ENCODE measurements around the gene KIRREL3.

GRCh38 chr11:126756855-126757254, 243.7 kb downstream of the KIRREL3 start:
- TF ChIP-seq GATA3 (IDR thresholded peaks at IDR 0.05; ENCODE audit: low read depth, low read length) (no peak), GATA2 (IDR thresholded peaks at IDR 0.05; ENCODE audit: low read depth, low read length) (no peak)
